ENCODE results near the gene OGFR. TPM values are rescaled to one million over a fixed set of nuclear protein-coding genes. Genes with fewer than 3 reads are reported as not detected.

The OGFR gene
- total RNA-seq, 1 experiment from 2014 or later, result 78.9 TPM

DNA sequence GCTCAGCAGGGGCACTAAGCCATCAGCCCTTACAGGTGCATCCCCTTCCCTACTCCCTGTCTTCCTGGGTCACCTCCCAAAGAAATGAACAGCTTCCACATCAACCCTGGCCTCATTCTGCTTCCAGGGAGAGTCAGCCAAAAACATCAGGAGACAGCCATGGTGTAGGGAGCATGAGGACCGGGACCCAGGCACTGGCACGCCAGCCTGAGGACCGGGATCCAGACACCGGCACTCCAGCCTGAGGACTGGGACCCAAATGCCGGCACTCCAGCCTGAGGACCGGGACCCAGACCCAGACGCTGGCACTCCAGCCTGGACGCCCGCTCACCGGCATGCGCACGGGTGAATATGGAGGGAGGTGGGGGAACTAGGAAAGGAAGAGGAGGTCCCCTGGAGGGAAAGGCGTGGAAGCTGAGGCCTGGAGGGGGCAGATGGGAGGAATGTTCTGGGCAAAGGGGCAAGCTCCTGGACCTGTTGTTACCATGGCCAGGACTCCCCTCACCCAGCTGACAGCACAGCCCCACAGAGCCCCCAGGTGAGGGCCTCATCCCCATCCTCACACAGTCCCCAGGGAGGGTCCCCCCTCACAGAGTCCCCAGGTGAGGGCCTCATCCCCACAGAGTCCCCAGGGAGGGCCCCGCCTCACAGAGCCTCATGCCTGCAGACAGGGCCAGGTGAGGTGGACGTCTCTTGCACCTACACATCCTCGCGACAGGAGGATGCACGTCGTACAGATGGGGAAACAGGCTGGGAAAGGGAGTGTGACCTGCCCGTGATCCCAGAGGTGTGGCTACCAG is 34.3 kb upstream of the OGFR start:
- Histone ChIP-seq H3K4me1 (ENCODE audit: insufficient read depth, low read length) (peaks cover 7% of the 10 kb centered on the region), H3K79me2 (ENCODE audit: low read length) (no peaks in the 10 kb centered on the region), H3F3A (ENCODE audit: low read length, unreplicated experiment) (no peaks in the 10 kb centered on the region), H3K9me2 (replicated peaks; ENCODE audit: low read length) (no peaks in the 10 kb centered on the region), H3K27ac (ENCODE audit: low read length) (no peak overlapping the region), H3K4me2 (ENCODE audit: low read length) (no peak overlapping the region), H3K9me3 (ENCODE audit: low read length) (no peaks in the 10 kb centered on the region), H3K36me3 (ENCODE audit: low read depth, low read length) (no peaks in the 10 kb centered on the region), H3K27me3 (ENCODE audit: low read length) (0 out of 2 replicates have a peak, but pooled peaks cover 4% of the 10 kb centered on the region), H3K4me3 (ENCODE audit: low read length) (no peak overlapping the region), H2AFZ (ENCODE audit: low read length) (no peak overlapping the region), H4K20me1 (ENCODE audit: low read length) (no peaks in the 10 kb centered on the region), H3K9ac (ENCODE audit: low read length) (no peak overlapping the region)
- no peak for ATAC-seq
- intact Hi-C loops (cut with micrococcal nuclease), result no loop called here
- no TSS peak for BruUV-seq (replicated peaks)
- ChIA-PET CTCF (no interaction called here), POLR2A (ENCODE audit: unreplicated experiment) (no interaction called here)
- DNase-seq, result no peak
- no peak for TF ChIP-seq EZH2 (IDR thresholded peaks at IDR 0.05; ENCODE audit: low read length, unreplicated experiment)
- TF ChIP-seq EZH2phosphoT487 (IDR thresholded peaks at IDR 0.05; ENCODE audit: borderline replicate concordance, low read length), result no peak
- TF ChIP-seq, protein P1, sequence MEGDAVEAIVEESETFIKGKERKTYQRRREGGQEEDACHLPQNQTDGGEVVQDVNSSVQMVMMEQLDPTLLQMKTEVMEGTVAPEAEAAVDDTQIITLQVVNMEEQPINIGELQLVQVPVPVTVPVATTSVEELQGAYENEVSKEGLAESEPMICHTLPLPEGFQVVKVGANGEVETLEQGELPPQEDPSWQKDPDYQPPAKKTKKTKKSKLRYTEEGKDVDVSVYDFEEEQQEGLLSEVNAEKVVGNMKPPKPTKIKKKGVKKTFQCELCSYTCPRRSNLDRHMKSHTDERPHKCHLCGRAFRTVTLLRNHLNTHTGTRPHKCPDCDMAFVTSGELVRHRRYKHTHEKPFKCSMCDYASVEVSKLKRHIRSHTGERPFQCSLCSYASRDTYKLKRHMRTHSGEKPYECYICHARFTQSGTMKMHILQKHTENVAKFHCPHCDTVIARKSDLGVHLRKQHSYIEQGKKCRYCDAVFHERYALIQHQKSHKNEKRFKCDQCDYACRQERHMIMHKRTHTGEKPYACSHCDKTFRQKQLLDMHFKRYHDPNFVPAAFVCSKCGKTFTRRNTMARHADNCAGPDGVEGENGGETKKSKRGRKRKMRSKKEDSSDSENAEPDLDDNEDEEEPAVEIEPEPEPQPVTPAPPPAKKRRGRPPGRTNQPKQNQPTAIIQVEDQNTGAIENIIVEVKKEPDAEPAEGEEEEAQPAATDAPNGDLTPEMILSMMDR (conservative IDR thresholded peaks at IDR 0.05; ENCODE audit: low read depth, low read length), result no peak

DNA sequence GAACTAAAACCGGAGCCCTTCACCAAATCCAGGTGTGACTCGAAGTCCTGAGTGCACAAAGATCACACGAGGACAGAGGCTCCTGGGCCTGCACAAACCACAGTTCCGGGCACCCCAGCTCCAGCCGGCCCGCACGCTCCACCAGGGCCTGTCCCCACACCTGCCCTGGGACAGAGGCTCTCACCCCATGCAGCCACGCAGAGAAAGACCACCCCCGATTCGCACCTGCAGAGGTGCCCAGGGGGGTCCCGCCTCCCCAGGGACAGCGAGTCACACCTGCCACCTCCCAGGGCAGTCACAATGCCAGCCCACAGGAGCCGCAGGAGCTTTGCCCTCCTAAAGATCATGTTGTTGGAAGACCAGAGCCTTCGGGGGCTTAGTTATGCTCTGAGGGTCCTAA is 33.7 kb upstream of the OGFR start:
- no peak overlapping the region for H3K4me3 ChIP-seq (ENCODE audit: low read length)
- H3K27ac ChIP-seq (ENCODE audit: low read length), result no peak overlapping the region
- no peaks in the 10 kb centered on the region for H3F3A ChIP-seq (ENCODE audit: low read length, unreplicated experiment)
- DNase-seq (no peak), ATAC-seq (no peak)
- H4K20me1 ChIP-seq (ENCODE audit: low read length), result no peaks in the 10 kb centered on the region
- no peaks in the 10 kb centered on the region for H3K9me3 ChIP-seq (ENCODE audit: low read length)
- BruUV-seq (replicated peaks), result no TSS peak
- no peak overlapping the region for H3K4me2 ChIP-seq (ENCODE audit: low read length)
- ChIA-PET CTCF (no interaction called here), POLR2A (ENCODE audit: unreplicated experiment) (no interaction called here)
- H3K4me1 ChIP-seq (ENCODE audit: insufficient read depth, low read length), result peaks cover 7% of the 10 kb centered on the region
- H3K9ac ChIP-seq (ENCODE audit: low read length), result no peak overlapping the region
- 0 out of 2 replicates have a peak, but pooled peaks cover 4% of the 10 kb centered on the region for H3K27me3 ChIP-seq (ENCODE audit: low read length)
- H2AFZ ChIP-seq (ENCODE audit: low read length), result no peak overlapping the region
- TF ChIP-seq EZH2phosphoT487 (IDR thresholded peaks at IDR 0.05; ENCODE audit: borderline replicate concordance, low read length), result no peak
- TF ChIP-seq, protein P1 (conservative IDR thresholded peaks at IDR 0.05; ENCODE audit: low read depth, low read length), result no peak
- TF ChIP-seq EZH2 (IDR thresholded peaks at IDR 0.05; ENCODE audit: low read length, unreplicated experiment), result no peak
- no peaks in the 10 kb centered on the region for H3K9me2 ChIP-seq (replicated peaks; ENCODE audit: low read length)
- intact Hi-C loops (cut with micrococcal nuclease), result no loop called here
- H3K79me2 ChIP-seq (ENCODE audit: low read length), result no peaks in the 10 kb centered on the region
- H3K36me3 ChIP-seq (ENCODE audit: low read depth, low read length), result no peaks in the 10 kb centered on the region

DNA sequence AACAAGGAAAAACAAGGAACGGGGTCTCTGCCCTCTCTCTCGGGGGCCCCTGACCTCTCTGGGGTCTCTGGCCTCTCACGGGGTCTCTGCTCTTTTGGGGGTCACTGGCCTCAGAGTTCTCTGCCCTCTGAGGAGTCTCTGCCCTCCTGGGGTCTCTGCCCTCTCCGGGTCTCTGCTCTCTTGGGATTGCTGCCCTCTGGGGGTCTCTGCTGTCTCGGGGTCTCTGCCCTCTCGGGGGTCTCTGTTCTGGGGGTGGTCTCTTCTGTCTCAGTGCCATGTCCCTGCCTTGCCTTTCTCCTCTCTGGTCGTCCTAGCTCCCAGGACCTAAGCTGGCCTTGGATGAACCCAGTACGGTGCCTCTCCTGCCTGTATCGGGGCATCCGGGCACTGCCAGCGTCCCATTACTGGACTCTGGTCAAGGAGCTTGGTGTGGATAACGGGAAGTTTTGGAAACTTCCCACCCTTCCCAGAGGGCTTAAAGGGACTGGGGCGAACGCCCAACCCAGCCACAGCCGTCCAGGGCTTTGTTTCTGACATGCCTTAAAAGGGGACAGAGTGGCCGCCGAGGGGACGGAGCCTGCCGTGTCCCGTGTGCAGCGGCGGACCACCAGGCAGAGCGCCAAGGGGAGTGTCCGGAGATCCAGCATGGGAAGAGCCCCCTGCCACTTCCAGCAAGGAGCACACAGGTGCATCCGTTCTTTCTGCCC is 33.1 kb upstream of the OGFR start:
- CTCF ChIA-PET, result no interaction called here
- H3K27me3 ChIP-seq (ENCODE audit: low read length), result 0 out of 2 replicates have a peak, but pooled peaks cover under 1% of the 10 kb centered on the region

More for the DNA sequence above, 33.1 kb upstream of the OGFR start:
- H3K36me3 ChIP-seq (ENCODE audit: low read depth, low read length), result no peaks in the 10 kb centered on the region
- DNase-seq (no peak), ATAC-seq (no peak)
- BruUV-seq (replicated peaks), result no TSS peak
- H3K9me3 ChIP-seq (ENCODE audit: low read length), result no peaks in the 10 kb centered on the region
- no peak overlapping the region for H3K27ac ChIP-seq (ENCODE audit: low read length)
- no peak overlapping the region for H3K4me2 ChIP-seq (ENCODE audit: low read length)
- H3F3A ChIP-seq (ENCODE audit: low read length, unreplicated experiment), result no peaks in the 10 kb centered on the region
- TF ChIP-seq EZH2phosphoT487 (IDR thresholded peaks at IDR 0.05; ENCODE audit: borderline replicate concordance, low read length) (no peak), EZH2 (IDR thresholded peaks at IDR 0.05; ENCODE audit: low read length, unreplicated experiment) (no peak)
- TF ChIP-seq, protein P1 (conservative IDR thresholded peaks at IDR 0.05; ENCODE audit: low read depth, low read length), result no peak
- H3K4me1 ChIP-seq (ENCODE audit: insufficient read depth, low read length), result peaks cover 7% of the 10 kb centered on the region
- no peaks in the 10 kb centered on the region for H3K79me2 ChIP-seq (ENCODE audit: low read length)
- H3K9ac ChIP-seq (ENCODE audit: low read length), result no peak overlapping the region
- H4K20me1 ChIP-seq (ENCODE audit: low read length), result no peaks in the 10 kb centered on the region
- no peaks in the 10 kb centered on the region for H3K9me2 ChIP-seq (replicated peaks; ENCODE audit: low read length)
- POLR2A ChIA-PET (ENCODE audit: unreplicated experiment), result no interaction called here
- H2AFZ ChIP-seq (ENCODE audit: low read length), result no peak overlapping the region
- no peak overlapping the region for H3K4me3 ChIP-seq (ENCODE audit: low read length)
- intact Hi-C loops (cut with micrococcal nuclease), result no loop called here

Measured in PC-3 (cell line).